NCI-H187 treated with DMSO at 0.1 percent for 48 hours (cell line): Measurements from ENCODE around the gene ARHGEF33.
"Not testable (repeated sequence)": the region's sequence is repeated elsewhere in the genome, so short reads cannot be mapped to it uniquely, and the experiment has no call there.

Source experiments
- DNase-seq: peaks from one replicate; lab custom pipeline; 2025; lab: John Stamatoyannopoulos, UW

The ARHGEF33 gene

DNA sequence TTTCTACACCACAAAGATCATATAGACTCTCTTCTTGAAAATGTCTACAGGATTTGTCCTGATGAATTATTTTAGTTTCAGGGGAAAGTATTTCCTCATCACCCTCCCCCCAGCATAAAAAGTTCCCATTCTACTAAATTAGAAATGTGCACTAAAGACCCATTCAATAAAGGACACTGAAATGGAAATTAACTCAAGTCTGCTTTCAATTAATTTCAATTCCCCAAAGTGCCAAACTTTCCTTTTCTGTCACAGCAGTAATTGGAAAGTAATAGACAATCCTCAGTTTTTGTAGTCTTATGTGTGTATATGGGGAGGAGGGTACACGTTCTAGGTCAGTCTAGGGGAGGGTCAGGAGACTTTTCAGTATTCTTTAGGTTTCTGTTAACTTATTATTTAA, 21.5 kb downstream of the ARHGEF33 start:
- no peak for DNase-seq

DNA sequence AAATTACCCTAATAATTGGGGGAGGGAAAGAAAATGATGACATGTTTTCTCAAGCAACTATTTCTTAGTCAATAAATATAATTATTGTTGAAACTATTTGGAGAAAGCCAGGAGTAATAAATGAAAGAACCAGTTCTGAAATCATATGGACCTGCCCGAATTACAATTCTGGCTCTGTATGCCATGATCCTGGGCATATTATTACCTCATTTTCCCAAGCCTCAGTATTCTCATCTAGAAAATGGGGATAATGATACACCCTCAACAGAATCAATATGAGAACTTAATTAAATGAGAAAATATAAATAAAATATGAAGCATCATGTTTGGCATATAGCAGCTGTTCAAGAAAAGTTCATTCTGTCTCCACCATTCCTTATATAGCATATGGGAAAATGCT, 22.9 kb downstream of the ARHGEF33 start:
- no peak for DNase-seq

DNA sequence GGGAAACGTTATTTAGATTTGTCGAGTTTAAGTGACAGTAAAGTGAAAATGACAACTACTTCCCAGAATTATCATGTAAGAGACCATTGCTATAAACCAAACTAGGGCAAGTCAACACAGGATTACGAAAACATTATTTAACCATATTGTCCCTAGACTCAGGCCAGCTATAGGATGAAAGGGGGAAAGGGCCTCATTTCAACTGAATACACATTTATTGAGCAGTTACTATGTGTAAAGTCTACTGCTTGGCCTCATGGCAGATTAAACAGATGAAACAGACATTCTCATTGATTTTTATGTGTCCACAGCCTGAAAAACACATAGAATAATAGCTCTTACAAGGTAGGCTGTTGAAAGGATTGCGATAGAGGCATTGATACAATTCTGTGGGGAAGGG, 32.7 kb downstream of the ARHGEF33 start:
- DNase-seq = no peak

DNA sequence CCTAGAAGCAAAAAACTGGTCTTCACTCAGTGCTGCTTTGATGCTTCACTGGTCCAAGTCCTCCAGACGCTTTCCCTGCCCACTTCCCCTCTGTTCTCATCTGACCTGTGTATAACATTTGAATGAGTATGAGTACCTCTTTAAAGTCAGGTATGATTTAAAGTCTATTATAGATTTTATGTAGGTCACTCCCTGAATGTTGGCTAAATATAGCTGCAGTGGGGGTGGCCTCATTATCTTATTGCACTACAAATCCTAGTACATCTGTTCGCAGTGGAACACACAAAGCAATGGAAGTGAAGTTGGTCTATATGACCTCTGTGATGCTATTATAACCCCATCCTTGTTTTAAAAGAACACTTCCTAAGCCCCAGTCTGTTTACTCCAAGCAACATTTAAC, 33.2 kb downstream of the ARHGEF33 start:
- DNase-seq = no peak

DNA sequence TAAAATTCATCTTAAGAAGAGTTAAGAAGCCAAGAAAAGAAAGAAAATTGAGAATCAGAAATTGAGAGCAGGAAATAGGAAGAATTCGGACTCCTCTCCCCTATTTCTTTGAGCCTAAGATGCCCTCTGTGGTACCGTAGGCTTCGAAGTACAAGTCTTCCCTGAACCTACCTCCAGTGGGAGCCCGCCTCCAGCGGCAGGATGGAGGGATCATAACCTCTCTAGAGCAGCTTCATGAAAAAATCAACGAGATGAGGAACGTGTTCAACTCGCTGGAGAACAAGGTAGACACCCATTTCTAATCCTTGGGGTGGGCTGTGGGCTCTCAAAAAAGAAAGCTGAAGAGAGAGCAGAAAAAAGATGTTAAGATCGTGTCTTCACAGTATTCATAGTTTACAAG, 36.3 kb downstream of the ARHGEF33 start:
- no peak for DNase-seq

DNA sequence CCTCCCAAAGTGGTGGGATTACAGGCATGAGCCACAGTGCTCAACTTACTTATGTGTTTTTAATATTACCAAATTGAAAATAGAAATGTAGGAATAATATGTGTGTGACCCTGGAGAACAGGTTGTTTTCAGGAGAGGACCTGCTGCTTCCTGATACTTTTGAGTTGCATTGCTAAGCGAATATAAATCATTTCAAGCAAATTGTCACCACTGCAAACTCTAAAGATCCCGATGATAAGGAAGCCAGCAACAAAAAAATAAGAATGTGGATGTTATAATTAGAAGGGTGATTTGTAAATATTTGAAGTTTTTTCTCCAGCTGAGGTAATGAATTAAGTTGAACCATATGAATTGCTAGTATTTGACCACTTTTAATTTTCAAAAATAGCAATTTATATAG, 40.9 kb downstream of the ARHGEF33 start:
- no peak for DNase-seq

DNA sequence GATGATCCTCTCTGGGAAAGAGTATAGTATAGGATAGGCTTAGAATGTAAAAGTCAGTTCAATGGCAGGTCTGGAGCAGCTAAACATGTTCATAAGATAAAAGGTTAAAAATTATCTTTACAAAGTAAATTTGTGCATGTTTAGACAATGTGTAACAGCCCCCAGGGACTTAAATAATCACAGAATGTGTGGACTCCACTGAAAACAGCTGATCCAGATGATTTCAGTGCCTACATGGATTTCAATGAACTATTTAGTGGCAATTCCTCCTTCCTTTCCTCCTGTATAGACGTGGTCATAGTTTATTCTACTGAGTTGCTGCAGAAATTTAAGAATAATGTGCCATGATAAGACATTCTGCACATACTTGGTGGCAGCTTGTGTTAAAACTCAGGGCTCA, 42.9 kb downstream of the ARHGEF33 start:
- no peak for DNase-seq

DNA sequence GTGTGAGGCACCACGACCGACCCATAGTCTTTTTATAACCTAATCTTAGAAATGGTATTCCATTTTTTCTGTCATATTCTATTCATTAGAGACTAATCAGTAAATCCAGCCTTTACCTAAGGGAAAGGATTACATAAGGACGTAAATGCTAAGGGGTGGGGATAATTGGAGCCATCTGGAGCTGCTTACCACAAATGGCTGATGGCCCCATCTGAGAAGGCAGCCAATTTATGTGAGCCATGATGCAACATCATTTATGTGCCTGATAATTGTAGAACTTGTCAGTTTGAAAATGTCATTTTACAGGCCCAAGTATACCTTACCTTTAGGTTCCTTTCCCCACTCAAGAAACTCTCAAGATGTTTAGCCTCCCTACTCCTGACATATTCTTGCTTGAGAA, 44.0 kb downstream of the ARHGEF33 start:
- DNase-seq = no peak

DNA sequence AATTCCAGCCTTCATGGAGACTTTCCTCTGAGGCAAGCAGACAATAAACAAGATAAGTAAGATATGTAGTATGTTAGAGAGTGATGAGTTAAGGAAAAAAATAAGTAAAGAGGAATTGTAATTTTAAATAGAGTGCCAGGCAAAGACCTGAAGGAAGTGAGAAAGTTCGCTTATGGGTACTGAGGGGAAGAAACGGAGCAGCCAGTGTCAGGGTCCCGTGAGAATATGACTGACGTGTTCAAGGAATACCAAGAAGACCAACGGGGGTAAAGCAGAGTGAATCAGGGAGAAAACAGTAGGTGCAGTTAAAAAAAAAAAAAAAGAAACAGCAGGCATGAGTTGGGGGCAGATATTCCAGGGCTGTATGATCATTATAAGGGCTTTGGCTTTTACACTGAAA, 45.1 kb downstream of the ARHGEF33 start:
- DNase-seq = no peak

DNA sequence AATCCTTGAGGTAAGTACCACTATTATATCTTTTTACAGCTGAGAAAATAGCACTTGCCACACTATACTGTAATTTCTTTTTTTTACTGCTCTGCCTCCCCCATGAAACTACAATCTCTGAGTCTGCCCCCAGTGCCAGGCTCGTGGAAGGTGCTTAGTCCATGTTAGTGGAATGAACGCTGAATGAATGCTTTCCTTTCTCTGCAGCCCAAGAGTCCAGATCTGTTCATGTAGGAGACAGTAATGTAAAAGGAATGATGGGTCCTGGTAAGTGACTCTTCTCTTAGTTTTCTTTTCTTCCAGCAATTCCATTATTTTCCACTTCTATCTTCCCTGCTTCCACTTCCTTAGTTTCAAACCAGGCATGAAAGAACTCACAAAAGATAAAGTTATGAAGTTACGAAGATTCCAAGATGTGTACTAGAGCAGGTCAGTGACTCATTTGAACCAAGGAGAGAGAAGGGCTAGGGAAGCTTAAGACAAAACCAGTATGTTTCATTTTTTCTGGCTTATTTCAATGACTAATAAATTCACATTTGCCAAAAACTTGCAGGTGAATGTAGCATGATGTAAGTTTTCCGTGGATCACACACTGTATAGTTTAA, 46.0 kb downstream of the ARHGEF33 start:
- no peak for DNase-seq

DNA sequence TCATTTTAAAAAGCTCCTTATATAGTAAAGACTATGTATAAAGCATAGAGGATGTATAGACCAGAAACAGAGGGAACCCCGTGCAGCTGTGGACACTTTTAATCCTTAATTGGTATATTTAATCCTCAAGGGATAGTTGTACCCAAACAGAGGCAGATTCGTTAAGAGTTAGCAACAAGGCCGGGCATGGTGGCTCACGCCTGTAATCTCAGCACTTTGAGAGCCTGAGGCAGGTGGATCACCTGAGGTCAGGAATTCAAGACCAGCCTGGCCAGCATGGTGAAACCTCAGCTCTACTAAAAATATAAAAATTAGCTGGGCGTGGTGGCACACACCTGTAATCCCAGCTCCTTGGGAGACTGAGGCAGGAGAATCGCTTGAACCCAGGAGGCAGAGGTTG, 46.8 kb downstream of the ARHGEF33 start:
- DNase-seq = not testable (repeated sequence)

DNA sequence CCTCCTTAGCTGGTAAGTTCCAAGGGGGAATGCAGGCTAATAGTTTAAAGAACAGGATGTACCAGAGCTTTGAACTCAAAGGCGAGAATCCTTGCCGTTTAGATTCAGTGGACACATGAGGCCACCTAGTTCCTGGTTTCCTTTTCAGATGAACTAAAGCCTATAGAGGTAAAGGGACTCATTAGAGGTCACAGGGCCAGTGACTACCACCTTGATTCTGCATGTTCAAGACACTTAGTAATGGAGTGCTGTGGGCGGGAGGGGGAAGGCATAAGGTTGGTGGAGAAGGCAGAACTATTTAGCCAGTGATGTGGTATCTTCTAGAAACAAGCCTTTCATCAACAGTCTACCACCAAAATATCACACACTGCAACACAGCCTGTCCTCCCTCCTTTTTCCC, 47.9 kb downstream of the ARHGEF33 start:
- DNase-seq = no peak

DNA sequence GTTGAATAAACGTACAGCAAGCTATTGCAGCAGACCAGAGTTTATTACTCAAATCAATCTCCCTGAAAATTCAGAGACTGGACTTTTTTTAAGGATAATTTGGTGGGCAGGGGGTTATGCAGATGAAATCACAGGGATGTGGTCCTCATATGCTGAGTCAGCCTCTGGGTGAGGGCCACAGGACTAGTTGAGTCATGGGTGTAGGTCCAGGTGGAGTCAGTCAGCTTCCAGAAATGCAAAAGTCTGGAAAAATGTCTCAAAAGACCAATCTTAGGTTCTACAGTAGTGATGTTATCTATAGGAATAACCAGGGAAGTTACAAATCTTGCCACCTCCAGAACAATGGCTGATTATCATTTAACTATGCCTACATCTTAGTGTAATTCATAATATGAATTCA, 51.1 kb downstream of the ARHGEF33 start:
- DNase-seq = no peak

DNA sequence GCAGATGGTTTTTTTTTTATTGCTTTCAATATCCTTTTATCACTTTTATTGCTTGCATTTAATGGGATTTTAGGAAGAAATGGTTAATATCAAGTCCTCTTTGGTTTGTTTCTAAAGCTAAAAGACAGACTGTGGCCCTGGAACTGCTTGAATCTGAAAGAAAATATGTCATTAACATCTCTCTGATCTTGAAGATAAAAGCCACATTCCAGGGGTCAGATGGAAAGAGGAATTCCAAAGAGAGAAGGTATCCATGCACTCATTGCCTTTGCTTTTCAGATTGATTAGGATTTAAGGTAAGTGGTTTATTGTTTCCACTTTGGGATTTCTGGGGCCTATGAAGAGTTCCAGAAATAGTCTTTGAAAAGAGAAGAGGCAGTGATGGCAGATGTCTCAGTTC, 54.1 kb downstream of the ARHGEF33 start:
- DNase-seq = no peak

DNA sequence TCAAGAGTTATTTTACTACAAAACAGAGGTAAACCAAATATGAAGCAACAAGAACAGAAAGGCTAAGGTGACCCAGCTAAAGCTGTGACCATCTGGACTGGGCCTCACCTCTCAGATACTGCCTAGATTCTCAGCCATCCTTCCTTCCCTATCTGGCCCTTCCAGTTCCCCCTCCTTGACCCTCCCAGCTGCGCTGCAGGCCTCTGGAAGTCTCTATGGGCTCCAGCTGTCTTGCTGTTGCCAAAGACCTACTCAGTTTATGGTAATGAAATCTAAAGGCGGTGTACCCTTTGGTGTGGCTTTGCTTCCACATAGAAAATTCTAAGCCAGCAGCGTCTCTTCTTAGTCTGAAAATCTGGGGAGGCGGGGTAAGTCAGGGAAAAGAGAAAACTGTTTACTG, 55.7 kb downstream of the ARHGEF33 start:
- no peak for DNase-seq

DNA sequence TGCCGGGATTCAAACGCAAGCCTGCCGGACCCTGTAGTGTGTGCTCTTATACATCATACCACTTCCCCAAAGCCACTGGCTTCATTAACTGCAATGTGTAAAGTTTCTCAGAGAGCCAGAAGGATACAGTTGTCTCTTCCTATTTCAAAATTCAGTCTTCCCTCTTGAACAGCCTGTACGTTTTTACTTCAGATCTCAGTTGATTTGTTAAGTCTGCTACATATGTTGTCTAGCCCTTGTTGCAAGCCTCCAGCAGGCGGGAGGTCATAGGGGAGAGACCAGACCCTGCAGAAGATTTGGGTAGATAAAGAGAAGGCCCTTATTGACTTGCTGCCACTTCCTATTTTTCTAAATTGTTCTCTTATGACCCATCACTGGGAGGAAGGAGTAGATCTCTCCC, 56.2 kb downstream of the ARHGEF33 start:
- no peak for DNase-seq

DNA sequence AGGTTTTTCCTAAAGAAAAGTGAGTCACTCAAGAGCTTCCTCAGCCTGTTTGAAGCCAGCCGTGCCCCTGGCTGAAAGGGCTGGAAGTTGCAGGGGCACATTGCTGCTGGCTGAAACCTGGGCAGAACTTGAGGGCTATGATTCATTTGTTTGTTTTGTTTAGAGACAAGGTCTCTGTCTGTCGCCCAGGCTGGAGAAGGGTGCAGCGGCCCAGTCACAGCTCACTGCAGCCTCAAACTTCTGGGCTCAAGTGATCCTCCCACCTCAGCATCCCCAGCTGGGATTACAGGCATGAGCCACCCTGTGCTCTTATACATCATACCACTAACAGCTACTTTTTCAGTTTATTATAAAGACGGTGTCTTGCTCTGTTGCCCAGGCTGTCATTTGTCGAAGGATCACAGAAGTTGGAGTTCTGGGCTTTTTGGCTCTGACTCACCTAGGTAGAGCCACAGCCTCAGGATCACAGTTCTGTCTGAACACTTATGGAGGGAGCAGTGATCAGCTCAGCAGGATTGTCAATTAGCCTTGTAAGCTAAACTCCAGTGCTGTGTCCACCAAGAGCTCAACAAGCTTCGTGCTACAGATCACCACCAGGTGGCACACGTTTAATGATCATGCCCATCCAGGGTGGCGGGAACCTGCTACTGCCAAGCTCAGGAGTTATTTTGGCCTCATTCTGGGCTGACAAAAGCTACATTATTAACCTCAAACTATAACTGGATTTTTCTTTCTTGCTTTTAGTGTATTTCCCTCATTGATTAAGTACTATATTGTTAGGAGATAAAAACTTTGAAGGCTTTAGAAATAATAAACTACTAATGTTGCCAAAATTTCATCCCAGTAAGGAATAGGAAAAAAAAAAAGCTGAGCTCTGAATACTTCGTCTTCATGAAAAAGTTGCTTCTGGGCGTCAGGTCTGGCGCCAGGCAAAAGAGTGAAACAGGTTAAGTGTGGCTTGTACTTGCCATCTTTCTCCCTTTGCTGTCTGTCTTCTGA, 57.9 kb downstream of the ARHGEF33 start:
- DNase-seq = no peak

DNA sequence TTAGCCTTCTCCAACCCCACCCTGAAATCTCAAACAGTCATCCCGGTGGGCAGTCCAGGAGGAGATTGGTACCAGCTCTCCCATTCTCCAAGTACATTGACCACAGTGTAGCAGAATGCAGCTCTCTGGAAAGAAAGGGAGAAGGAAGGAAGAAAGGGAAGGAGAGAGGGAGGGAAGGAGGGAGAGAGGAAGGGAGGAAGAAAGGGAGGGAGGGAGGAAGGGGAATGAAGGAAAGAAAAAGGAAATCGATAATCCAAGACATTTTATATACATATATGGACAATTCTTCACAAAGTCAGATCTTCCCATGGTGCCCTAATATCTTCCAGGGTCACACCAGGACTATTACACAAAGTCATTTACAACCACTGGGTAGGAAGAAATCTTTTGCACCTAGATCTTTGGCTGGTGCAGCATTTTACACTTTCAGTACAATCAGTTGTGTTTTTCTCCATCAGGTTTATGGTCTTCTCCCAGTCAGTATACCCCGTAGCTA, 58.8 kb downstream of the ARHGEF33 start:
- no peak for DNase-seq

DNA sequence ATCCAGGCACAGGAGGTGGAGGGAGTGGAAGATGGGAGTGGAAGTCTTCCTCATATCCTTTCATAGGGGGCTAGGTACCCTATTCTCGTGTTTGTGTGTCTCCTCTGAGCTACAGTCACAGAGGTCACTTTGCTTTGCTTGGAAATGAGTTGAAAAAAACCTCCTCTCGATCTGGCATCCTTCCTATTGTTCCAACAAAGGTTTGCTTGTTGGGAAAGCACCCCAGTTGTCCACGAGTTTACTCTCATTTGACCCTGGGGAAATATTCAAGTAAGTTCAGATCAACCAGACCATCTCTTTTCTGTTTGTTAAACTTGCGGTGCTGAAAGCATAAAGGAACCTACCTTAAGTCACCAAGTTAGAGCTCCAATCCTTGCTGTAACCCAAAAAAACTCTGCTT, 59.3 kb downstream of the ARHGEF33 start:
- DNase-seq = no peak

DNA sequence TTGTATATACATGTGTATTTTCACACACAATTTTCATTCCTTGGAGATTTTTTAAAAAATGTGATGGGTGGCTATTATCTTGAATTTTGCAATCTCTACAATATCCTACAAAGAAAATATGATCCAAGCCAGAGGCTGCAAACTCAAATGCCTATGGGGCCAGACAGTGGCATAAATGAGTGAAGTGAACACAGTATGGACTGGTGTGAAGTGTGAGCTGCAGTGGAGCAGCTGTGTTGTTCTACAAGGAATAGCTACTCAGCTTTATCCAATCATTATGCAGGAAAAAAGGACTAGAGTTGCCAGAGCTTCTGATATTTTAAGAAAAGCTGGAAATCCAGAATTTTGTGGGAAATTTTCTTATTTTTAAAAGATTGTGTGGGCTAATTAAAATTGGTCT, 62.1 kb downstream of the ARHGEF33 start:
- DNase-seq = no peak

DNA sequence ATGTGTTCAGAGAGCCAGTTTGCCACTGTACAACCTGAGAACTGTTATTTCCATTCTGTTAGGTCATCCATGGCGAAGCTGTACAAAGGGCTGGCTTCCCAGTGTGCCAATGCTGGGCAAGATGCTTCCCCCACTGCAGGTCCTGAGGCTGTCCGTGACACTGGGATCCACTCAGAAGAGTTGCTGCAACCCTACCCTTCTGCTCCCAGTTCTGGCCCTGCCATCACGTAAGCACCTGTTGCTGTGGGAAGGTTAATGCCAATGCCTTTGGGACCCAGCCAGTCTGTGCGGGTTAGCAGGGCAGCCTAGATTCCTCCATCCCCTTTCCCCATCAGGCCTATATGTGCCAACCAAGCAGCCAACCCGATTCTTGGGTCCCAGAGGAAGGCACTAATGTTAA, 68.3 kb downstream of the ARHGEF33 start:
- DNase-seq = no peak

DNA sequence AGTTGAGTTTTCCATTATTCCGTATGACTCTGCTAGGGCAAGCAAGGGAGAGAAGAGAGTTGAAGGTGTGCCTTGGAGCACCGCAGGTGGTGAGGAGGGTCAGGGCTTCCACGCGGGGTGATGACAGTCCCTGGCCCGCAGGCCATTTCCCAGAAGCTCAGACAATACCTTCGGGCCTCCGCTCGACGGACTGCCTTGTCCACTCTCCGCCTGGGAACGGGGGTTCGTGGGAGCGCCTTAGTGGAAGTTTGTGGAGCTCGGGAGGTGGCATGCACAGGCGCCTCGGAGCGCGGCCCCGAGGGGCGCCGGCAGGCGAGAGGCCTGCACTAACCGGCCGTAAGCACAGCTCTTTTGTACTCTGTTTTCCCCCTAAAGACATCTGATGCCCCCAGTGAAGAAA, 69.8 kb downstream of the ARHGEF33 start:
- DNase-seq = no peak

DNA sequence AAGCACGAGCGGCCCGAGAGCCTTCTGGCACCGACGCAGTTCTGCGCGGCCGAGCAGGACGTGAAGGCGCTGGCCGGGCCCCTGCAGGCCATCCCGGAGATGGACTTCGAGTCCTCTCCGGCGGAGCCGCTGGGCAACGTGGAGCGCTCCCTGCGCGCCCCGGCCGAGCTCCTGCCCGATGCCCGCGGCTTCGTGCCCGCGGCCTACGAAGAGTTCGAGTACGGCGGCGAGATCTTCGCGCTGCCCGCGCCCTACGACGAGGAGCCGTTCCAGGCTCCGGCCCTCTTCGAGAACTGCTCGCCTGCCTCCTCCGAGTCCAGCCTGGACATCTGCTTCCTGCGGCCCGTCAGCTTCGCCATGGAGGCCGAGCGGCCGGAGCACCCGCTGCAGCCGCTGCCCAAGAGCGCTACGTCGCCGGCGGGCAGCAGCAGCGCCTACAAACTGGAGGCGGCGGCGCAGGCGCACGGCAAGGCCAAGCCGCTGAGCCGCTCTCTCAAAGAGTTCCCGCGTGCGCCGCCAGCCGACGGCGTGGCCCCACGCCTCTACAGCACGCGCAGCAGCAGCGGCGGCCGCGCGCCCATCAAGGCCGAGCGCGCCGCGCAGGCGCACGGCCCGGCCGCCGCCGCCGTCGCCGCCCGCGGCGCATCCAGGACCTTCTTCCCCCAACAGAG, 70.4 kb downstream of the ARHGEF33 start:
- no peak for DNase-seq
